Right lung (tissue), 10 donors: ENCODE results near the gene PXN. TPM values are rescaled to one million over a fixed set of nuclear protein-coding genes. Genes with fewer than 3 reads are reported as not detected.

ENCODE experiments used
- DNase-seq, 2 donors: peaks; one replicate each; pipeline ENCODE4 v3.0.0-alpha.2; 2013
- long read RNA-seq, 8 donors: transcript quantifications; one replicate each; lab custom pipeline, GENCODE V29; 2026
- polyA plus RNA-seq, 5 donors: library from polyadenylated mRNA; unstranded; fragments of 120-200 nt; gene quantifications; one replicate each; pipeline versions ENCODE4 v1.2.1 to v1.2.3, GENCODE V29; 2013; ENCODE audit warnings: inconsistent platforms in 1 of 5, low replicate concordance in 1 of 5; ENCODE audit not compliant: insufficient read length in 5 of 5, insufficient read depth in 1 of 5

The PXN gene
- polyA plus RNA-seq, result 10 to 100 TPM; 48.6 to 74.2 (median 65.0) TPM
- long read RNA-seq, donor 1, transcript PXN-204 (11 exons, 3,683 nt), result major isoform, 8 of 30 reads
- long read RNA-seq, donor 1, partial matches to known transcripts, result 20 of 30 reads
- long read RNA-seq, donor 1, other reads (novel, unspliced or antisense), result 0 of 30 reads
- long read RNA-seq, donor 2, transcript PXN-204 (11 exons, 3,683 nt), result major isoform, 12 of 22 reads
- long read RNA-seq, donor 2, partial matches to known transcripts, result 7 of 22 reads
- long read RNA-seq, donor 2, other reads (novel, unspliced or antisense), result 0 of 22 reads
- long read RNA-seq, donor 3, transcript PXN-204 (11 exons, 3,683 nt), result major isoform, 5 of 14 reads
- long read RNA-seq, donor 3, partial matches to known transcripts, result 6 of 14 reads
- long read RNA-seq, donor 3, other reads (novel, unspliced or antisense), result 0 of 14 reads
- long read RNA-seq, donor 4, partial matches to known transcripts, result 15 of 22 reads
- long read RNA-seq, donor 4, other reads (novel, unspliced or antisense), result 0 of 22 reads
- long read RNA-seq, donor 5, transcript PXN-204 (11 exons, 3,683 nt), result major isoform, 8 of 47 reads
- long read RNA-seq, donor 5, partial matches to known transcripts, result 33 of 47 reads
- long read RNA-seq, donor 5, other reads (novel, unspliced or antisense), result 0 of 47 reads
- long read RNA-seq, donor 6, transcript PXN-204 (11 exons, 3,683 nt), result major isoform, 15 of 30 reads
- long read RNA-seq, donor 6, partial matches to known transcripts, result 10 of 30 reads
- long read RNA-seq, donor 6, other reads (novel, unspliced or antisense), result 0 of 30 reads
- long read RNA-seq, donor 7, transcript PXN-201 (12 exons, 3,785 nt), result minor isoform, 5 of 55 reads
- long read RNA-seq, donor 7, transcript PXN-204 (11 exons, 3,683 nt), result major isoform, 15 of 55 reads
- long read RNA-seq, donor 7, partial matches to known transcripts, result 26 of 55 reads
- long read RNA-seq, donor 7, other reads (novel, unspliced or antisense), result 9 of 55 reads
- long read RNA-seq, donor 8, transcript PXN-204 (11 exons, 3,683 nt), result major isoform, 8 of 9 reads
- long read RNA-seq, donor 8, partial matches to known transcripts, result 0 of 9 reads
- long read RNA-seq, donor 8, other reads (novel, unspliced or antisense), result 0 of 9 reads

- DNase-seq, result peak; percentile 74 to 78
These were observed at the start of gene PXN for GRCh38 chr12:120265473-120266179. TSS of gene PXN (minus strand) at chr12:120265730. CDS start at chr12:120265629, 101 bp downstream.

GRCh38 chr12:120314220-120314619 lies 48.7 kb upstream of the PXN start:
- DNase-seq, result no peak

GRCh38 chr12:120301962-120302815 lies 36.7 kb upstream of the PXN start, which contains the start of gene SIRT4:
TSS of gene SIRT4 (plus strand) at chr12:120302321. CDS start at chr12:120303562, 1,241 bp downstream.
- DNase-seq, result peak; percentile 87 to 89

- peak; percentile 83 to 90 for DNase-seq
These were observed 27.4 kb upstream of the PXN start, which contains the start of gene RNU4-1 for GRCh38 chr12:120292661-120293531. TSS of gene RNU4-1 (minus strand) at chr12:120293237.

- DNase-seq, result no peak
These were observed 26.8 kb upstream of the PXN start for GRCh38 chr12:120292411-120292660.

- DNase-seq, result peak; percentile 12 to 18
These were observed 25.2 kb upstream of the PXN start for GRCh38 chr12:120290609-120291305.

- DNase-seq, result no peak
These were observed 22.0 kb upstream of the PXN start for GRCh38 chr12:120287491-120287890.

- DNase-seq, result no peak
These were observed 21.4 kb upstream of the PXN start for GRCh38 chr12:120286768-120287490.

GRCh38 chr12:120284381-120284780 lies 18.9 kb upstream of the PXN start:
- no peak for DNase-seq

GRCh38 chr12:120283318-120283717 lies 17.8 kb upstream of the PXN start:
- DNase-seq, result no peak

- DNase-seq, result no peak
These were observed 12.9 kb upstream of the PXN start for GRCh38 chr12:120278137-120279069.

- no peak for DNase-seq
These were observed 11.2 kb upstream of the PXN start for GRCh38 chr12:120276734-120277133.

- DNase-seq, result no peak
These were observed 2.2 kb upstream of the PXN start for GRCh38 chr12:120267736-120268135.

- no peak for DNase-seq
These were observed 795 bp upstream of the PXN start for GRCh38 chr12:120266180-120266870.

GRCh38 chr12:120264904-120265472 lies 542 bp downstream of the PXN start:
- no peak for DNase-seq
